Sigmoid colon (tissue), 7 donors: ENCODE results near the gene NCAPG2. TPM values are rescaled to one million over a fixed set of nuclear protein-coding genes. Genes with fewer than 3 reads are reported as not detected.
A peak's percentile ranks its signal among the peaks of the same experiment; 100 is the strongest.

Experiments
- DNase-seq: peaks from one replicate; pipeline ENCODE4 v3.0.0-alpha.2; 2019
- H3K27ac ChIP-seq, 4 donors: fragments of 200-600 bp; sonication (generic); one replicate each; pipeline ENCODE4 v1.5.1; 2016 to 2019; ENCODE audit warnings: mild to moderate bottlenecking in 1 of 4
- H3K27me3 ChIP-seq, 3 donors: fragments of 200-600 bp; sonication (generic); one replicate each; pipeline ENCODE4 v1.5.1; 2019; ENCODE audit warnings: mild to moderate bottlenecking in 1 of 3
- H3K36me3 ChIP-seq, 4 donors: fragments of 200-600 bp; sonication (generic); one replicate each; pipeline ENCODE4 v1.5.1; 2016 to 2019
- H3K4me1 ChIP-seq, 4 donors: fragments of 200-600 bp; sonication (generic); one replicate each; pipeline ENCODE4 v1.5.1; 2017 to 2019
- H3K4me3 ChIP-seq, 4 donors: fragments of 200-600 bp; sonication (generic); one replicate each; pipeline ENCODE4 v1.5.1; 2017 to 2019; ENCODE audit warnings: mild to moderate bottlenecking in 2 of 4, moderate library complexity in 1 of 4
- H3K9me3 ChIP-seq, 4 donors: fragments of 200-600 bp in 3 of 4; sonication (generic) in 3 of 4; one replicate each; pipeline versions ENCODE4 v1.5.1 to v1.6.1; 2013 to 2019
- CTCF ChIP-seq, 4 experiments: fragments of 450-650 bp in 3 of 4; fragments of 200-600 bp in 1 of 4; IDR thresholded peaks; one replicate each; pipeline ENCODE4 v1.5.1; 2016 to 2019; ENCODE audit warnings: antibody characterized with exemption in 4 of 4, mild to moderate bottlenecking in 3 of 4, moderate library complexity in 2 of 4
- EP300 ChIP-seq, 4 donors: sonication (generic); formaldehyde crosslinking; IDR thresholded peaks; one replicate each; pipeline ENCODE4 v1.6.1; 2017; ENCODE audit warnings: antibody characterized with exemption in 4 of 4
- POLR2A ChIP-seq, 2 donors: fragments of 450-650 bp; IDR thresholded peaks; one replicate each; pipeline ENCODE4 v1.6.1; 2016; ENCODE audit warnings: antibody characterized with exemption in 2 of 2, mild to moderate bottlenecking in 2 of 2, moderate library complexity in 2 of 2
- POLR2AphosphoS5 ChIP-seq, 4 donors: sonication (generic); formaldehyde crosslinking; IDR thresholded peaks; one replicate each; pipeline ENCODE4 v1.6.1; 2017; ENCODE audit warnings: antibody characterized with exemption in 4 of 4
- WGBS, 2 donors: extraction: QIAGEN DNeasy Blood & Tissue Kit; methylation state at CpG; one replicate each; pipeline ENCODE4 v1.1.7; 2013; 5-methylcytosine and 5-hydroxymethylcytosine counted together
- intact Hi-C: fragments of 100-400 bp; cut with DNase I; formaldehyde crosslinking; loops from one replicate; pipeline ENCODE4 v1.15.1; 2023
- polyA plus RNA-seq, 3 donors: library from polyadenylated mRNA; stranded (reverse); fragments of 200-250 nt; gene quantifications; one replicate each; pipeline ENCODE4 v1.2.3, GENCODE V29; 2013
- total RNA-seq, 4 donors: library from RNA; depleted of rRNA; stranded (reverse); fragments of >200 nt; gene quantifications; one replicate each; pipeline ENCODE4 v1.1.0, GENCODE V29; 2016
- donor health status: healthy with polysubstance abuse.
- donor health status: Bipolar disorder and iron deficiency.
- donor health status: healthy.

Gene NCAPG2
- 1 to 10 TPM; 3.0 to 7.1 (median 5.1) TPM for total RNA-seq
- polyA plus RNA-seq: 10 to 100 TPM in 1 of 3 donors, 1 to 10 TPM in 2; 1.2 to 11.5 (median 4.2) TPM

GRCh38 chr7:158704524-158705233 is at the start of gene NCAPG2:
Gene NCAPG2 (minus strand): TSS chr7:158704804. CDS start chr7:158701899, 2,905 bp downstream.
- Histone ChIP-seq H3K36me3 (no peaks in the 10 kb centered on the region), H3K9me3 (no peaks in the 10 kb centered on the region), H3K4me1 (peaks cover 0 to 18% (median 13%) of the 10 kb centered on the region in 4 donors), H3K27ac (peak within 1 kb of the TSS; percentile 89 to 90 (median 90)), H3K4me3 (peak within 1 kb of the TSS; percentile 48 to 94 (median 70)), H3K27me3 (no peaks in the 10 kb centered on the region)
- peak; percentile 99 for DNase-seq
- peak; percentile 35 to 59 (median 39) for TF ChIP-seq CTCF (IDR thresholded peaks at IDR 0.05)
- no peak for TF ChIP-seq EP300 (IDR thresholded peaks at IDR 0.05)
- TF ChIP-seq POLR2AphosphoS5 (IDR thresholded peaks at IDR 0.05): peak; percentile 91 to 98 (median 94)
- peak; percentile 76 to 92 for TF ChIP-seq POLR2A (IDR thresholded peaks at IDR 0.05)
- intact Hi-C loops: loop anchor here (1.0 to 5.0 kb wide), 2 partner anchors 126 to 158 kb away; no protein-coding TSS in a partner anchor
- 0% methylated on average over 78 of the region's 78 CpGs for WGBS, 2 donors

GRCh38 chr7:158753900-158754299 is 49.3 kb upstream of the NCAPG2 start:
- no peaks in the 10 kb centered on the region for H3K9me3 ChIP-seq
- WGBS, 2 donors: 94 to 95% methylated on average over 5 of the region's 5 CpGs
- H3K27ac ChIP-seq: no peak overlapping the region
- no peaks in the 10 kb centered on the region for H3K4me1 ChIP-seq
- no peak overlapping the region for H3K4me3 ChIP-seq
- no peak for TF ChIP-seq EP300 (IDR thresholded peaks at IDR 0.05)
- no peak for TF ChIP-seq POLR2AphosphoS5 (IDR thresholded peaks at IDR 0.05)
- no peak for TF ChIP-seq CTCF (IDR thresholded peaks at IDR 0.05)
- TF ChIP-seq POLR2A (IDR thresholded peaks at IDR 0.05): no peak
- no peak for DNase-seq
- intact Hi-C loops: no loop called here
- H3K36me3 ChIP-seq: peaks cover 6 to 87% (median 22%) of the 10 kb centered on the region in 4 donors
- H3K27me3 ChIP-seq: no peaks in the 10 kb centered on the region

- TF ChIP-seq EP300 (IDR thresholded peaks at IDR 0.05) (no peak), POLR2A (IDR thresholded peaks at IDR 0.05) (no peak), CTCF (IDR thresholded peaks at IDR 0.05) (no peak), POLR2AphosphoS5 (IDR thresholded peaks at IDR 0.05) (no peak)
- H3K4me3 ChIP-seq: no peak overlapping the region
- WGBS, 2 donors: 93 to 94% methylated on average over 3 of the region's 3 CpGs
- H3K36me3 ChIP-seq: peaks cover 3 to 88% (median 19%) of the 10 kb centered on the region in 4 donors
- no peaks in the 10 kb centered on the region for H3K27me3 ChIP-seq
- intact Hi-C loops: no loop called here
- H3K9me3 ChIP-seq: no peaks in the 10 kb centered on the region
- no peak overlapping the region for H3K27ac ChIP-seq
- no peak for DNase-seq
- H3K4me1 ChIP-seq: no peaks in the 10 kb centered on the region
Observed at GRCh38 chr7:158751751-158752150, 47.1 kb upstream of the NCAPG2 start.

- H3K36me3 ChIP-seq: peaks cover 4 to 88% (median 22%) of the 10 kb centered on the region in 4 donors
- intact Hi-C loops: no loop called here
- no peak overlapping the region for H3K27ac ChIP-seq
Observed at GRCh38 chr7:158751199-158751598, 46.6 kb upstream of the NCAPG2 start.

GRCh38 chr7:158750702-158751101 is 46.1 kb upstream of the NCAPG2 start:
- Histone ChIP-seq H3K9me3 (no peaks in the 10 kb centered on the region), H3K4me1 (no peaks in the 10 kb centered on the region), H3K4me3 (no peak overlapping the region), H3K27ac (no peak overlapping the region), H3K36me3 (peaks cover 8 to 88% (median 25%) of the 10 kb centered on the region in 4 donors), H3K27me3 (no peaks in the 10 kb centered on the region)
- WGBS, 2 donors: 93 to 94% methylated on average over 3 of the region's 3 CpGs
- no peak for DNase-seq
- intact Hi-C loops: no loop called here
- TF ChIP-seq POLR2A (IDR thresholded peaks at IDR 0.05) (no peak), CTCF (IDR thresholded peaks at IDR 0.05) (no peak), POLR2AphosphoS5 (IDR thresholded peaks at IDR 0.05) (no peak), EP300 (IDR thresholded peaks at IDR 0.05) (no peak)

More at GRCh38 chr7:158751199-158751598, 46.6 kb upstream of the NCAPG2 start:
- Histone ChIP-seq H3K4me1 (no peaks in the 10 kb centered on the region), H3K27me3 (no peaks in the 10 kb centered on the region), H3K4me3 (no peak overlapping the region), H3K9me3 (no peaks in the 10 kb centered on the region)
- TF ChIP-seq POLR2AphosphoS5 (IDR thresholded peaks at IDR 0.05): no peak
- 86 to 97% methylated on average over 2 of the region's 2 CpGs for WGBS, 2 donors
- DNase-seq: no peak
